Naive thymus-derived CD4-positive, alpha-beta T cell (primary cell): ENCODE results near the gene LSAMP. TPM values are rescaled to one million over a fixed set of nuclear protein-coding genes. Genes with fewer than 3 reads are reported as not detected.
"Not testable (repeated sequence)": the region's sequence is repeated elsewhere in the genome, so short reads cannot be mapped to it uniquely, and the experiment has no call there.

Experiments
- ATAC-seq: fragments of 150-1000 bp; cut with Tn5 transposase; 2 replicates; pipeline ENCODE4 v1.10.0; 2021; ENCODE audit warnings: mild to moderate bottlenecking, moderate library complexity
- CTCF ChIA-PET: fragments of 350-600 bp; sonication (Branson Sonifier 250); formaldehyde crosslinking; loops from one replicate; lab custom pipeline; 2021; ENCODE audit warnings: antibody characterized with exemption; lab: Charles Lee
- POLR2A ChIA-PET: fragments of 350-600 bp; sonication (Branson Sonifier 250); formaldehyde crosslinking; loops from one replicate; lab custom pipeline; 2021; ENCODE audit warnings: antibody characterized with exemption, inconsistent platforms; lab: Charles Lee
- DNase-seq, 9 donors: peaks; one replicate each; pipeline versions ENCODE4 v3.0.0 to v3.0.0-alpha.2; 2020 to 2022; ENCODE audit warnings: mixed read lengths in 1 of 9
- H3K27ac ChIP-seq: one replicate; pipeline ENCODE4 v1.7.0; 2013; ENCODE audit warnings: mild to moderate bottlenecking, low read depth, low read length, moderate library complexity
- H3K27me3 ChIP-seq, 2 donors: one replicate each; pipeline ENCODE4 v1.7.0; 2013; ENCODE audit warnings: low read length in 2 of 2, mild to moderate bottlenecking in 2 of 2, moderate library complexity in 2 of 2; ENCODE audit not compliant: control insufficient read depth in 2 of 2, insufficient read depth in 2 of 2
- H3K36me3 ChIP-seq, 3 experiments: 1 replicate in 2 of 3; 2 replicates in 1 of 3; pipeline ENCODE4 v1.7.0; 2013; ENCODE audit warnings: low read length in 3 of 3, mild to moderate bottlenecking in 3 of 3, moderate library complexity in 1 of 3; ENCODE audit not compliant: insufficient read depth in 3 of 3, control insufficient read depth in 2 of 3
- H3K4me1 ChIP-seq, 2 donors: one replicate each; pipeline ENCODE4 v1.7.0; 2013; ENCODE audit warnings: low read length in 2 of 2, mild to moderate bottlenecking in 2 of 2, moderate library complexity in 1 of 2; ENCODE audit not compliant: control insufficient read depth in 2 of 2, insufficient read depth in 2 of 2
- H3K4me3 ChIP-seq: 2 replicates; pipeline ENCODE4 v1.7.0; 2013; ENCODE audit warnings: mild to moderate bottlenecking, low read length
- H3K9me3 ChIP-seq, 3 experiments: 1 replicate in 2 of 3; 2 replicates in 1 of 3; pipeline ENCODE4 v1.7.0; 2013; ENCODE audit warnings: low read length in 3 of 3; ENCODE audit not compliant: control insufficient read depth in 2 of 3
- H3K27ac Mint-ChIP-seq, 9 donors: one replicate each; pipeline ENCODE4 v1.8.0; 2020 to 2022; ENCODE audit warnings: mixed read lengths in 9 of 9, mild to moderate bottlenecking in 8 of 9, moderate library complexity in 5 of 9, inconsistent platforms in 2 of 9
- H3K27me3 Mint-ChIP-seq, 5 donors: one replicate each; pipeline ENCODE4 v1.8.0; 2021 to 2022; ENCODE audit warnings: mixed read lengths in 5 of 5, mild to moderate bottlenecking in 1 of 5
- H3K36me3 Mint-ChIP-seq, 5 donors: one replicate each; pipeline ENCODE4 v1.8.0; 2020 to 2022; ENCODE audit warnings: mixed read lengths in 5 of 5, mild to moderate bottlenecking in 3 of 5, inconsistent platforms in 1 of 5
- H3K4me1 Mint-ChIP-seq, 7 donors: one replicate each; pipeline ENCODE4 v1.8.0; 2020 to 2022; ENCODE audit warnings: mixed read lengths in 7 of 7, mild to moderate bottlenecking in 3 of 7, inconsistent platforms in 1 of 7
- H3K4me3 Mint-ChIP-seq, 10 donors: one replicate each; pipeline ENCODE4 v1.8.0; 2020 to 2022; ENCODE audit warnings: mild to moderate bottlenecking in 10 of 10, mixed read lengths in 10 of 10, moderate library complexity in 6 of 10, inconsistent platforms in 2 of 10
- H3K9me3 Mint-ChIP-seq, 11 donors: one replicate each; pipeline ENCODE4 v1.8.0; 2020 to 2022; ENCODE audit warnings: mixed read lengths in 11 of 11, mild to moderate bottlenecking in 4 of 11, inconsistent platforms in 1 of 11, moderate library complexity in 1 of 11
- intact Hi-C, 2 donors: fragments of 100-400 bp; cut with micrococcal nuclease; formaldehyde crosslinking; loops; one replicate each; pipeline ENCODE4 v1.15.1; 2023
- polyA plus RNA-seq, 2 donors: library from polyadenylated mRNA; unstranded; fragments of 300-500 nt; fragmentation: Illumina TruSeq; gene quantifications; one replicate each; pipeline ENCODE4 v1.2.3, GENCODE V29; 2021
- total RNA-seq, 6 experiments: library from RNA in 5 of 6; stranded (reverse) in 5 of 6; gene quantifications; 1 replicate in 5 of 6; 2 replicates in 1 of 6; pipeline ENCODE4 v1.2.3 and lab custom pipeline; 2021 to 2026

LSAMP gene
- total and polyA plus RNA-seq, 7 experiments from 2014 or later: not detected

DNA sequence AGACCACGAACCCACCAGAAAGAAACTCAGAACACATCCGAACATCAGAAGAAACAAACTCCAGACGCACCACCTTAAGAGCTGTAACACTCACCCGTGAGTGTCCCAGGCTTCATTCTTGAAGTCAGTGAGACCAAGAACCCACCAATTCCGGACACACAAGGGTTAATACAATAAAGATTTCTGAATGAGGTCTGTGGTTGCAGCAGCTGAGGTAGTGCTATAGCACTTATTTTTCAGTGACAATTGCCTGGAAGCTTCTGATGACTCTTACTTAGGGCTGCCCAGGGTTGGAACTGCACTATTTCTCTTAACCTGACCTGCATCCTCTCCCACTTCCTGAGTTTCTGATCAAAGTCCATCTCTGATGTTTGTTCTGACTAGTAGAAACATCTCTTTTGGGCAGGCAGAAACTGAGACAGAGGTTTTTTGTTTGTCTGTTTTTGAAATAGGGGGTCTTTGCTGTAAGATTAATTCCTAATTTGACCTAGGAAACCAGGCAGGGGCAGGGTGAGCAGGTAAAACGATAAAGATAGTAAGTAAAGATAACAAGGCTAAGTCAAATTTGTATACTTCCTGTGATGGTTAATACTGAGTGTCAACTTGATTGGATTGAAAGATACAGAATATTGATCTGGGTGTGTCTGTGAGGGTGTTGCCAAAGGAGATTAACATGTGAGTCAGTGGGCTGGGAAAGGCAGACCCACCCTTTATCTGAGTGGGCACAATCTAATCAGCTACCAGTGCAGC is 652.9 kb downstream of the LSAMP start:
- intact Hi-C loops: loop anchor here (1.0 to 2.0 kb wide), 2 partner anchors 8 to 22 kb away; no protein-coding TSS in a partner anchor
- Histone ChIP-seq H3K4me1 (peaks cover 7% of the 10 kb centered on the region in 2 donors), H3K27ac (no peak overlapping the region), H3K9me3 (no peaks in the 10 kb centered on the region), H3K4me3 (no peak overlapping the region), H3K27me3 (no peaks in the 10 kb centered on the region), H3K36me3 (no peaks in the 10 kb centered on the region)
- Mint-ChIP-seq H3K36me3 (no peaks in the 10 kb centered on the region), H3K9me3 (no peaks in the 10 kb centered on the region), H3K27me3 (no peaks in the 10 kb centered on the region), H3K4me3 (peak overlapping the region; percentile 49 to 78 (median 66)), H3K4me1 (peaks cover 7 to 25% (median 16%) of the 10 kb centered on the region in 7 donors), H3K27ac (peak overlapping the region; percentile 26 to 84 (median 66))
- POLR2A ChIA-PET: interaction anchor here (1.4 kb wide), 1 partner anchor 9 kb away, joined by 4 read pairs; no protein-coding TSS in a partner anchor
- CTCF ChIA-PET: interaction anchor here (1.4 kb wide), 1 partner anchor 23 kb away, joined by 7 read pairs; no protein-coding TSS in a partner anchor
- DNase-seq (peak in 7 of 9 donors; percentile 52 to 65 (median 55)), ATAC-seq (peak; percentile 92)

GRCh38 chr3:115791271-115792153 is 653.8 kb downstream of the LSAMP start:
- intact Hi-C loops: loop anchor here (1.0 to 2.0 kb wide), 2 partner anchors 7 to 23 kb away; no protein-coding TSS in a partner anchor
- POLR2A ChIA-PET: interaction anchor here (1.4 kb wide), 1 partner anchor 8 kb away, joined by 4 read pairs; no protein-coding TSS in a partner anchor
- peak overlapping the region; percentile 49 to 78 (median 66) for H3K4me3 Mint-ChIP-seq

GRCh38 chr3:115790759-115791158 is 654.5 kb downstream of the LSAMP start:
- ATAC-seq (peak; percentile 33), DNase-seq (peak in 2 of 9 donors; percentile 23 to 48)
- Mint-ChIP-seq H3K4me1 (peaks cover 7 to 25% (median 16%) of the 10 kb centered on the region in 7 donors), H3K27ac (peak overlapping the region in 5 of 9 donors; percentile 18 to 81 (median 74)), H3K4me3 (peak overlapping the region in 4 of 10 donors; percentile 3 to 23 (median 20)), H3K36me3 (no peaks in the 10 kb centered on the region), H3K9me3 (no peaks in the 10 kb centered on the region), H3K27me3 (peaks cover 0 to 5% (median 0%) of the 10 kb centered on the region in 5 donors)
- intact Hi-C loops: no loop called here
- peaks cover 7% of the 10 kb centered on the region in 2 donors for H3K4me1 ChIP-seq
- H3K27me3 ChIP-seq: no peaks in the 10 kb centered on the region
- no peak overlapping the region for H3K27ac ChIP-seq
- H3K9me3 ChIP-seq: no peaks in the 10 kb centered on the region
- H3K36me3 ChIP-seq: no peaks in the 10 kb centered on the region
- H3K4me3 ChIP-seq: no peak overlapping the region
- POLR2A ChIA-PET: no interaction called here
- CTCF ChIA-PET: no interaction called here

More at GRCh38 chr3:115791271-115792153, 653.8 kb downstream of the LSAMP start:
- DNase-seq, H3K9me3 Mint-ChIP-seq, H3K36me3 ChIP-seq, H3K27me3 ChIP-seq, H3K36me3 Mint-ChIP-seq, H3K4me3 ChIP-seq, H3K9me3 ChIP-seq, ATAC-seq, H3K27ac ChIP-seq, H3K4me1 ChIP-seq, H3K27me3 Mint-ChIP-seq: not testable (repeated sequence)
- CTCF ChIA-PET: interaction anchor here (1.4 kb wide), 1 partner anchor 24 kb away, joined by 7 read pairs; no protein-coding TSS in a partner anchor
- H3K4me1 Mint-ChIP-seq: peaks cover 7 to 25% (median 16%) of the 10 kb centered on the region in 7 donors
- H3K27ac Mint-ChIP-seq: peak overlapping the region in 7 of 9 donors; percentile 26 to 82 (median 66)

GRCh38 chr3:115789481-115789880 is 655.8 kb downstream of the LSAMP start:
- Histone ChIP-seq H3K36me3 (no peaks in the 10 kb centered on the region), H3K27me3 (no peaks in the 10 kb centered on the region), H3K9me3 (no peaks in the 10 kb centered on the region), H3K4me3 (no peak overlapping the region), H3K4me1 (peaks cover 7% of the 10 kb centered on the region in 2 donors), H3K27ac (no peak overlapping the region)
- Mint-ChIP-seq H3K27ac (no peak overlapping the region), H3K9me3 (no peaks in the 10 kb centered on the region), H3K4me3 (no peak overlapping the region), H3K36me3 (no peaks in the 10 kb centered on the region), H3K4me1 (peaks cover 15 to 34% (median 26%) of the 10 kb centered on the region in 7 donors), H3K27me3 (peaks cover 0 to 13% (median 0%) of the 10 kb centered on the region in 5 donors)
- intact Hi-C loops: loop anchor here (10.0 kb wide), 2 partner anchors 965 to 1575 kb away; no protein-coding TSS in a partner anchor
- no peak for ATAC-seq
- ChIA-PET CTCF (no interaction called here), POLR2A (interaction anchor here (0.6 to 0.7 kb wide), 2 partner anchors 43 to 643 kb away, joined by 3 to 4 read pairs; no protein-coding TSS in a partner anchor)
- DNase-seq: no peak

DNA sequence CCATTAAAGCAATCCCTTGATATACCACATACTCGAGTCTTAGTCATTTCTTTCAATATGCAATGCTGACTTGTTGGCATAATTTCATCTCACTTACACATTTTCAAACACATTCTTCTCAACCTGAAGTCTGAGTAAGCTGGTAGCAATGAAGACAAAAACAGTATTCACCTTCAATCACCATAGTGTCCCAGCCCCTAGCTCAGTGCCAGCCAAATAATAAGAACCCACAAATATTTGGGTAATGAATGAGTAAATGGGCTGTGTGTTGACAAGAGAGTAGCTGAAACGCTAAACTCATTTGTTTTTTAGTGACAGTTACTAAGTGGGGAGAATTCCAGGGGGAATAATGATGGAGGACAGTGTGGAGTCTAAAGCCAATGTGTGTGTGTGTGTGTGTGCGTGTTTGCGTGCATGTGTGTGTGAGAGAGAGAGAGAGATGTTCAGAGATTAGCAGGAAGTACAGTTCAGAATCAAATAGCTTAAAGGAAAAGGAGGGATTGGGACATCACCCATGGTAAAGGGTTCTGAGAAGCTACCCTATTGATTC is 656.3 kb downstream of the LSAMP start:
- Mint-ChIP-seq H3K4me1 (peaks cover 15 to 37% (median 27%) of the 10 kb centered on the region in 7 donors), H3K36me3 (no peaks in the 10 kb centered on the region), H3K4me3 (no peak overlapping the region), H3K27me3 (peaks cover 0 to 13% (median 0%) of the 10 kb centered on the region in 5 donors), H3K27ac (peak overlapping the region in 1 of 9 donors; percentile 32), H3K9me3 (peaks cover 0 to 2% (median 0%) of the 10 kb centered on the region in 11 donors)
- H3K9me3 ChIP-seq: no peaks in the 10 kb centered on the region
- peaks cover 7% of the 10 kb centered on the region in 2 donors for H3K4me1 ChIP-seq
- no peaks in the 10 kb centered on the region for H3K27me3 ChIP-seq
- POLR2A ChIA-PET: interaction anchor here (0.5 to 0.7 kb wide), 2 partner anchors 35 to 43 kb away, joined by 3 read pairs; no protein-coding TSS in a partner anchor
- DNase-seq (no peak), ATAC-seq (no peak)
- H3K4me3 ChIP-seq: no peak overlapping the region
- intact Hi-C loops: loop anchor here (10.0 kb wide), 2 partner anchors 964 to 1574 kb away; no protein-coding TSS in a partner anchor
- H3K36me3 ChIP-seq: no peaks in the 10 kb centered on the region
- H3K27ac ChIP-seq: no peak overlapping the region
- CTCF ChIA-PET: interaction anchor here (0.7 kb wide), 1 partner anchor 13 kb away, joined by 3 read pairs; no protein-coding TSS in a partner anchor
